ENCODE measurements around the gene CCZ1.
"Not testable (repeated sequence)": the region's sequence is repeated elsewhere in the genome, so short reads cannot be mapped to it uniquely, and the experiment has no call there.

GRCh38 chr7:5903002-5903401 lies 4.5 kb downstream of the CCZ1 start:
- not testable (repeated sequence) for TF ChIP-seq DMTF1 (CRISPR knock-in tag; IDR thresholded peaks at IDR 0.05); FOXK2 (IDR thresholded peaks at IDR 0.05); NFIC (IDR thresholded peaks at IDR 0.05; ENCODE audit: low read length)
